IPS-NIHi7 (cell line): ENCODE measurements around the gene PRR14L.
"Not testable (repeated sequence)": the region's sequence is repeated elsewhere in the genome, so short reads cannot be mapped to it uniquely, and the experiment has no call there.

Experiments used
- DNase-seq: peaks from one replicate; pipeline ENCODE4 v3.0.0; 2012; ENCODE audit warnings: mixed read lengths; ENCODE audit errors: extremely low spot score

The PRR14L gene

DNA sequence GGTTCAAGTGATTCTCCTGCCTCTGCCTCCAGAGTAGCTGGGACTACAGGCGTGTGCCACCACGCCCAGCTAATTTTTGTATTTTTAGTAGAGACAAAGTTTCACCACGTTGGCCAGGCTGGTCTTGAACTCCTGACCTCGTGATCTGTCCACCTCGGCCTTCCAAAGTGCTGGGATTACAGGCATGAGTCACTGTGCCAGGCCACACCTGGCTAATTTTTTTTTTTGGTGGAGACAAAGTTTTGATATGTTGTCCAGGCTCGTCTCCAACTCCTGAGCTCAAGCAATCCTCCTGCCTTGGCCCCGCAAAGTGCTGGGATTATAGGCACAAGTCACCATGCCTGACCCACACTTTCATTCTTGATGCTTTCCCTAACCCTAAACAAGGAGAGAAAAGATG is 9.6 kb downstream of the PRR14L start:
- DNase-seq, result not testable (repeated sequence)

DNA sequence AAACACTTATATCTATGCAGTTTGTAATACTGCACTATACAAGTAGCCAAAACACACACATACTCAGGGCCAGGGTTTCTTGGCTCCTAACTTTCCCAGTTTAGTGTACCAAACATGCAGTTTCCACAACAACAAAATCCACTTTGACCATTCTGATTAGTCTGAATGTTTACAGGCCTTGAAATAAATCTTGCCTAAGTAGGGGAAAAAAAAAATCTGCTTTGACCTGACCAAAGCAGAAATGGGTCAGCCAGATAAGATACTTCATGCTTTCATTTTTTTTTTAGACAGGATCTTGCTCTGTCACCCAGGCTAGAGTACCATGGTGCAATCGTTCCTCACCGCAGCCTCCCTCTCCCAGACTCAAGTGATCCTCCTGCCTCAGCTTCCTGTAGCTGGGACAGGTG is 10.1 kb downstream of the PRR14L start:
- DNase-seq, result no peak

DNA sequence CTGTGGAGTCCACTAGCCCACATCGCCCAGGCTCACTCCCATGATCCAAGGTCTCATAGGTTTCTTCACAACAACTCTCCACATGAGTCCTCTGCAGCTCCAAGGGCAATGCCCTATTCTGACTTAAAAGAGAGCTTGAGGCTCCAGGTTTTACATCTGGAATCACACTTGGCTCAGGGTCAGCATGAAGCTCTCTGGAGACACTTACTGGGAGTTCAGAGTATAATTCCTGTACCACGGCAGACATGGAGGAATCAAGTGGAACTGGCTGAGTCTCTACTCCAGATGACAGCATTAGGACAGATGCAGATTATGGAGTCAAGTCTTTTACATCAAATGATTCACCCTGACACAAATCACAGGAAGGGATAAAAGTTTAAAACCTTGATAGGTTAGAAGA is 11.4 kb downstream of the PRR14L start:
- no peak for DNase-seq

DNA sequence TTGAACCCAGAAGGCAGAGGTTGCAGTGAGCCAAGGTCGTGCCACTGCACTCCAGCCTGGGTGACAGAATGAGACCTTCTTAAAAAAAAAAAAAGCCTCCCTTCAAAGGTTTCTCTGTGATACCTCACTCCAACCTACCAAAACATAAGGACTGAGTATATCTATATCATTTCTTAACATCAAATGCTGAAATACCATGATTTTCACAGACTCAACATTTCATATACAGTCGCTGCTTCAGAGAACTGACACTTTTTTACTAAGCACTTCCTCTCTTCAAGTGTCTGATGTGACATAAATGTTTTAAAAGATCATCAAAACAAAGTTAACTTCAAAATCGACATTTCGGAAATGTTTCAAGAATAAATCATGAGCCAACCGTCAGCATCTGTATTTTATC is 12.0 kb downstream of the PRR14L start:
- no peak for DNase-seq

DNA sequence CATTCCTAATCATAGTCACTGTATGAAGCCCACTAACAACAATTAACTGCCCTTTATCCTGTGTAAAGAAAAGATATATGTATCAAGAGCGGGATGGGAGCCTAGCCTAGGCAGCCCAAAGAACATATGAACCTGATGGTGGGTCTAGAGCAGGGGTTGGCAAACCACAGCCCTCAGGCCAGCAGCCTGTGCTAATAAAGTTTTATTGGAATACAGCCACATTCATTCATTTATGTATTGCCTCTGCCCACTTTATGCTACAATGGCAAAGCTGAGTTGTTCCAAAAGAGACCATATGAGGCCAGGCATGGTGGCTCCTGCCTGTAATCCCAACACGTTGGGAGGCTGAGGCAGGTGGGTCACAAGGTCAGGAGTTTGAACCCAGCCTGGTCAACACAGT is 13.5 kb downstream of the PRR14L start:
- no peak for DNase-seq

DNA sequence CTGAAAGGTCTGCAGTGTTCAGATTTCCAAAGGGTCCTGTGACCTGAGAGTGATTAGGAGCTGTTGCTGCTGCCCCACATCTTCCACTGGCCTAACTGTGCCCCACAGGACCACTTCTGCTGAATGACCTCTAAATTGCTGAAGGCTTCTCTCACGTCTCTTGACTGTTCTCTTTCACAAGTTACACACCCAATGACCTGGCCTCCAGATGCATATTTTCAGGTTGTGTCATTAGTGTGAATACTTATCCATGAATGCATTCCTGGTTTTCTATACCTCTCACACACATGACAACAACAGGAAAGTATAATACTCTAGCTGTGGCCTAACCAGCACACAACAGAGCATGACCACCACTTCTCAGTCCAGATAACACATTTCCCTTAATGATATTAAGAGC is 15.4 kb downstream of the PRR14L start:
- DNase-seq, result no peak

DNA sequence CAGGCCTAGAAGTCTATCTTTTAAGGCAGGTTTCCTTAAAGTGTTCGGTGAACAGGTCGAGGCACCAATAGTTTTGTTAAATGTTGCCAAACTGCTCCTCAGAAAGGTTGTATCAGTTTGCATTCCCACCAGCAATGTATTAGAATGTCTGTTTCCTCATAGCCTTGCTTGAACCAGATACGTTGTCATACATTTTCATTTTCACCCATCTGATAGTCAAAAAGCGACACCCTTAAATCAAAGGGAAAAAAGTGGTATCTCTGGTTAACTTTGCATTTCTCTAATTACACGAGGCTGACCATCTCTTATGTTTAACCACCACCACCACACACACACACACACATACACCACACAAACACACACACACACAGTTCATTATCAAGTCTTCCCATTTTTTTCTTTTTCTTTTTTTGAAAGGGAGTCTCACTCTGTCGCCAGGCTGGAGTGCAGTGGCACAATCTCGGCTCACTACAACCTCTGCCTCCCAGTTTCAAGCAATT is 16.3 kb downstream of the PRR14L start:
- DNase-seq, result no peak

DNA sequence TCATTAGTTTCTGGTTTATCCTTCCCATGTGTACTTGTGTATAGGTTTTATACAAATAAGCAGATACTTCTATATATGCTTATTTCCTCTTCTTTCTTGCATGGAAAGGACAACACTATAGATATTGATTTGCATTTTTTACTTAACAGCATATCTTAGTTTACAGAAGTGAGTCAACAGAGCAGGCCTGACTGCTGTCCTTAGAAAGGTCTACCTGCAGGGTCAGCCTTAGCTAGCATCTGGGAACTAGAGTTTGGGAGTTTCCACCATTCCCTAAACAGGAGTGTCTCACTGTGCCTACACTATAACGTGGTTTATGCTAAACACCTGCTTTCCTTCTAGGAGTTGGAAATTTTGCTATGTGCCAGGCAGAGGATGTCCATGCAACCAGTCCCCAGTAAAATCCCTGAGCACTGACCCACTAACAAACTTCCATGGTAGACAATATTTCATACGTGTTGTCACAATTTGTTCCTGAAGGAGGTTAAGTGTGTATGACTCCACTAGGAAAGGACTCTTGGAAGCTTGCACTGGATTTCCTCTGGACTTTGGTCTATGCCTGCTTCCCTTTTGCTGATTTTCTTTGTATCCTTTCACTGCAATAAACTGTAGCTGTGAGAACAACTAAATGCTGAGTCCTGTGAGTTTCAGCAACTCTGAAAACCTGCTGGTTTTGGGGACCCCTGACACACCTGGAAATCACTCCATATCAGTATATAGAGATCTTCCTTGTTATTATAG is 17.7 kb downstream of the PRR14L start:
- no peak for DNase-seq

DNA sequence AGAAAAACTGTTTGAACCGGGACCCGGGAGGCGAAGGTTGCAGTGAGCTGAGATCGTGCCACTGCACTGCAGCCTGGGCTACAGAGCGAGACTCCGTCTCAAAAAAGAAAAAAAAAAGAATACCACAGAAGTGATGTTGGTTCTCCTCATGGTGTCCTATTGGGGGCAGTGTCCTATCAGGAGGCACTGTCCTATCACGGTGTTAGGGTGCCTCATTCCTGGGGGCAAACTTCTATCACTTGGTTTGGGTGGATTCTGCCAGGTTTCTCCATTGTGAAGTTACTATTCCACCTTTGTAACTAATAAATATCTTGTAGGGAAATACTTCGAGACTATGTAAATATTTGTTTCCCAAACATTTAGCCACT is 19.6 kb downstream of the PRR14L start:
- peak; percentile 47 for DNase-seq

DNA sequence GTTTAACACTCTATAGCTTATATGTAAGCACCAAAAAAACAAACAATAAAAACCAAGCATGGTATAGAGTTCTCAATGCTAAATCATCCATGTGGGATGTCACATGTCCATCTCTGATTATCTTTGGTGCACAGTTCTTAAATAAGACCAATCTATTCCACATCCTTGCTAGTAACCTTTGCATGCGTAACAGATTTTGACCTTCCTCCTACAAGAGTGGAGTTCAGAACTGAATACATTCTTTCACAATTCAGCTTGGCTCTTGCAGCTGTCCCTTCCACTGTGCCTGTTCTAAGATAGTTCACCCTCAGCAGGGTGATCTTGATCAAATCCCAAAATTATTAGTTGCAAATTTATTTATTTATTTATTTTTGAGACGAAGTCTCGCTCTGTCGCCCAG is 21.1 kb downstream of the PRR14L start:
- no peak for DNase-seq

DNA sequence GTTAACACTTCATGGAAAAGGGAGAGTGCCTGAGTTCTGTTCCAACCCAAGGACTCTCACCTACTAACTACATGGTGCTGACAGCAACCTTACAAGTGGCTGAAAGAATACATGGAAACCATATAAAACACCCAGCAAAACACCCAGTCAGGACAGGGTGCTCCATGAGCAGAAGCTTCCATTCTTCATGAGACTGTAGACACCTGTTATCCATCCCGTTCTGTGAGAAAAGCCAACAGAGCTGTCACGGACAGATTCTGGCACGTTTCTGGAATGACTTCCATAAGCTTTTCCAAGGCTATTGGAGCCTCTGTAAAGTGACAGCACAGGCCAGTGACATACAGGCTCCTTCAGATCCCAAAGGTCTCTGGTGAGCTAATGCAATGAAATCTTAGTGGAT is 23.2 kb downstream of the PRR14L start:
- no peak for DNase-seq

DNA sequence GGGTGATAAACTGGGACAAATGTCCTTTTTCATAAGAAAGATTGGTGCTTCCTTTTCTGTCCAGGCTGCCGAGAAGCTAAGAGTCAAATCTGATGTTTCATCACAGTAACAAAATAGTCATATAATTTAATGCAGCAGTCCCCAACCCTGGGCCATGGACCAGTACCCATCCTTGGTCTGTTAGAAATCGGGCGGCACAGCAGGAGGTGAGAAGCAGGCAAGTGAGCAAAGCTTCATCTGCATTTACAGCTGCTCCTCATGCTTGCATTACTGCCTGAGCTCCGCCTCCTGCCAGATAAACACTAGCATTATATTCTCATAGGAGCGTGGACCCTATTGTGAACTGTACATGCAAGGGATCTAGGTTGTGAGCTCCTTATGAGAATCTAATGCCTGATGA is 26.2 kb downstream of the PRR14L start:
- no peak for DNase-seq

DNA sequence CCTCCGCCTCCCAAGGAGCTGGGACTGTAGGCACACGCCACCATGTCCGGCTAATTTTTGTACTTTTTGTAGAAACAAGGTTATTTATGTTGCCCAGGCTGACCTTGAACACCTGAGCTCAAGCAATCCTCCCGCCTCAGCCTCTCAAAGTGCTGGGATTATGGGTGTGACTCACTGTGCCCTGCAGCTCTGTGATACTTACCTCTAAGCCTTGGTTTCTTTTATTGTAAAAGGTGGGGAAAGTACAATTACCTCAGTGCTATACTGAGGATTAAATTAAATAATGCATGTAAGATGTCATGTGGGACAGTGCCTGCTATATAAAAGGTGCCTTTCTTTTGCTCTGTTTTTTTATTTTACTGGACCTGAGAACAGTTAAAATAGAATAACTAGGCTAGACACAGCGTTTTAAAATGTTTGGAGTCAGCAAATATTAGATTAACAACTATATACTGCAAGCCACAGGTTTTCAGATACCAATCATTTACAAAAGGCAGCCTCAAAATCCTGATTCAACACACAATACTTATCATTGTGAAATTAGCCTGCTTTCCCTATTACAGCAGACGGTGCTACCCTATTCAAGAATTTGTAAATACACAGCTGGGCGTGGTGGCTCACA is 30.0 kb downstream of the PRR14L start:
- no peak for DNase-seq

DNA sequence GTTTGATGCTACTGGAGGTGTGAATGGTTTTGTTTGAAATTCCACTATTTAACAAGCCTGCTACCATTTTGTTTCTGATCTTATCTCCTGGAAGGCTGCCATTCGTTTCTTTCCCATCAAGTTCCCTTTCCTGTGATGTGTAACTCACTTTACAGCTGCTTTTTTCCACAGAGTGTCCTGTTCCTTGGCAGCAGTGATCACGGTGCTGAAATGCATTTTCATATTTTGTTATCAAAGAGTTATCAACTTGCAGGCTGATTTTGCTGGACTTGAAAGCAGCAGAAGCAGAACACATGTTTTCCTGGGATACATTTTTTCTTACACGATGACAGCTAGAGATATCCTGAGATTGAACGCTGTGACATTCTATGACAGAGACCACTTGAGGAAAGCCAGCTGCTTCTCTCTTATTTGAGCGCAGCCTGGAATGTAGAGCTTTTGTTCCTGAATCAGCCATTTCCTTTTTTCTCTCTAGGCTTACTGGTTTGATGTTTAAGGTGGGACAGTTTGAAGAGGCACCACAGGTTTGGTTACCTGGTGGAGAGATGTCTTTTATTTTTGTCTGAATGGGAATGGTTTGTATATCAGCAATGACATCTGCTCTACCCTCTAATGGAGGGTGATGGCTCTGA is 34.7 kb downstream of the PRR14L start:
- DNase-seq, result no peak

DNA sequence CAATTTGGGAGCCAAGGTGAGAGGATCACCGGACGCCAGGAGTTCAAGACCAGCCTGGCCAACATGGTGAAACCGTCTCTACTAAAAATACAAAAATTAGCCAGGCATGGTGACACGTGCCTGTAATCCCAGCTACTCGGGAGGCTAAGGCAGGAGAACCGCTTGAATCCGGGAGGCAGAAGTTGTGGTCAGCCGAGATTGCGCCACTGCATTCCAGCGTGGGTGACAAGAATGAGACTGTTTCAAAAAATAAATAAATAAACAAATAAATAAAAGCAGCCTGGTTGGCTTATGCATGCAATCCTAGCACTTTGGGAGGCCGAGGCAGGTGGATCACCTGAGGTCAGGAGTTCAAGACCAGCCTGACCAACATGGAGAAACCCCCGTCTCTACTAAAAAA is 38.7 kb downstream of the PRR14L start:
- DNase-seq, result not testable (repeated sequence)

DNA sequence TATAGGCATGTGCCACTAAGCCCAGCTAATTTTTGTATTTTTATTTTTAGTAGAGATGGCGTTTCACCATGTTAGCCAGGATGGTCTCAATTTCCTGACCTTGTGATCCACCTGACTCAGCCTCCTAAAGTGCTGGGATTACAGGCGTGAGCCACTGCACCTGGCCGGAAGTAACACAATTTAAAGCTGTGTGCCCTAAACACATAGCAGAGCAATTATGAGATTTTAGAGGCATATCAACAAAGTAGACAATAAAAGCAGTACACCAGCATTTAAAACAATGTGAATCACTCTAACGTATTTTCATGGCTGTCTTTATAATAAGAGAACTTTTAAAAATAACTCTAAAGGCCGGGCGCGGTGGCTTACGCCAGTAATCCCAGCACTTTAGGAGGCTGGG is 42.4 kb downstream of the PRR14L start:
- no peak for DNase-seq

DNA sequence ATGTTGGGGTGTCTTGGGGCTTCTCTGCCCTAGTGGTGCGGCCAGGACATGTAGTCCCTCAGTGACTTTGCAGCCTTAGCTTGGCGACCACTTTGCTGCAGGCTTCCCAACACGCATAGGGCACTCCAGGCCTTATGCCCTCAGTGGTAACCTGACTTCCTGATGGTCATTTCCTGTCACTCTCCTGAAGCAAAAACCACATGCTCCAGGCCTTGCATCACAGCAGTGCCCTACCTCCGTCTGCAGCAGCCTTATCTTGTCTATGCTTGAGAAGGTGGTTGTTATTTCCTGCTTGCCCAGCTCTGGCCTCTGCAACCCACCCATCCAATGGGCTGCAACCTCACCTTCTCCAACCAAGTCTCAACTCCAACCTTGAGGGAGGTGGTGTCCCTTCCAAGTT is 54.5 kb downstream of the PRR14L start:
- no peak for DNase-seq

DNA sequence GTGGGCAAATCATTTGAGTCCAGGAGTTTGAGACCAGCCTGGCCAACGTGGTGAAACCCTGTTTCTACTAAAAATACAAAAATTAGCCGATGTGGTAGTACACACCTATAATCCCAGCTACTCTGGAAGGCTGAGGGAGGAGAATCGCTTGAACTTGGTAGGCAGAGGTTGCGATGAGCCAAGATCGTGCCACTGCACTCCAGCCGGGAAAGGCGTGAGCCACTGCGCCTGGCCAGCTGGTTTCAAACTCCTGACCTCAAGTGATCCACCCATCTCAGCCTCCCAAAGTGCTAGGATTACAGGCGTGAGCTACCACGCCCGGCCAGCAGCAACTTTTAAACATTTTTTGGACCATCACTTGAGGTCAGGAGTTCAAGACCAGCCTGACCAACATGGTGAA is 55.9 kb downstream of the PRR14L start:
- not testable (repeated sequence) for DNase-seq

DNA sequence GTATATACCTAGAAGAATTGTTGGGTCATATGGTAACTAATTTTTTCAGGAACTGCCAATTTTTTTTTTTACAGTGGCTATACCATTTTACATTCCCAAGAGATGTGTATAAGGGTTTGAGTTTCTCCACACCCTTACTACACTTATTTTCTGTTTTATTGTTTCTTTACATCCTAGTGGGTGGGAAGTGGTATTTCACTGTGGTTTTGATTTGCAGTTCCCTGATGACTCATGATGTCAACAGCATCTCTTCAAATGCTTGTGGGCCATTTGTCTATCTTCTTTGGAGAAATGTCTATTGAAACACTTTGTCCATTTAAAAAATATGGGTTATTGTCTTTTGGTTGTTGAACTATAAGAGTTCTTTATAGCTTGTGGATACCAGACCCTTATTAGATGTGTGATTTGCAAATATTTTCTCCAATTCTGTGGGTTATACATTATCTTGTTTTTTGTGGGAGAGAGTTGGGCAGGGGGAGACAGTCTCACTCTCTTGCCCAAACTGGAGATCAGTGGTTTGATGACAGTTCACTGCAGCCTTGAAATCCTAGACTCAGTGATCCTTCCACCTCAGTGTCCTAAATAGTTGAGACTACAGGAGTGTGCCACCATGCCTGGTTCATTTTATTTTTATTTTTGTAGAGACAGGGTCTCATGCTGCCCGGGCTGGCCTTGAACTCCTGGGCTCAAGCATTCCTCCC is 57.6 kb downstream of the PRR14L start:
- no peak for DNase-seq

DNA sequence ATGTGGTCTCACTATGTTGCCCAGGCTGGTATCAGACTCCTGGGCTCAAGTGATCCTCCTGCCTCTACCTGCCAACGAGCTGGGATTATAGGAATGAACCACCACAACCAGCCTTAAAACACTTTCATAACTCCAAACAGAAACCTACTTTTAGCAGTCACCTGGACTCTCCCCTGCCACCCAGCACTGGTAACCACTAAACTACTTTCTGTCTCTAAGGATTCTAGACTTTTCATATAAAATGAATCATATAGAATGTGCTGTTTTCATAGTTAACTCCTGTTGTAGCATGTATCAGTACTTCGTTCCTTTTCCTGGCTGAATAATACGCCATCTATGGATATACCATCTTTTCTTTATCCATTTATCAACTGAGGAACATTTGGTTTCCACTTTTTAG is 58.5 kb downstream of the PRR14L start:
- no peak for DNase-seq

DNA sequence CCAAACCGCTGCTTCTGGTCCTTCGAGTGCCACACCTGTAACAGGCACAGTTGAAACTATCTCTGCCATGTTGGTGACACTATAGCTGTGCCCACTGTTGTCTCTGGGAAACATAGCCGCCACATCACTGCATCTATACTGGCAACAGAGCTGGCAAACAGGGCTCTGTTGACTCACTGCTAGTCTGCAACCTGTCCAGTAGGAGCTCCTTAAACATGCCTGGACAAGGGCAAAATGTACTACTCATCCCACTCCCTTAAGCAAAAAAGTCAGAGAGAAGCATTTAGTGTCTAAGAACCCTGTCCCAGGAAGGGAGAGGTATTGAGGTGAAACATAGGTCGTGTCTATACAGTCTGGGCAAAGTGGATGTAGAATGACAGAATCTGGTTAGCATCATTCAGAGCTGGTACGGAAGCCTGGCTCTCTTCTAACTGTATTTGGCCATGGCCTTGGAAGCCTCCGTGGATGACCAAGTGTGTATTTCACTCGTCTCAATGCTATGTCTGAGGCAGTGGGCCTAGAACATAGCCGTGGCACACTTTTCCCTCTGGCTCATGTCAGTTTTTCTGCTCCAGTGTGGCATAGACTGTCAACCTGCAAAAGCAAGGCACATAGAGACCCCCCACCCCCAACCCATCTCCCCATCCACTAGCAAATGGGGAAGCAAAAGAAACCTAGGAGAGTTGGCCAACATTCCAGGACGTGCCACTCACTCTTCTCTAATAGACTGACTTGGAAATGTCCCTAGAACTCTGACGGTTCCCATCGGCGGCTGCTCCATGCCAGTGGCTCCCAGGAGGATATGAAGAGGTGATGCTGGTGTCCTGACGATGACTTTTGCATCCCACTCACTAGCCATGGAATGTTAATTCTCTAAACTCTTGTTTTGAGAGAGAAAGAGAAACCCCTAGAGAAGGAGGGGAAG is 66.5 kb downstream of the PRR14L start:
- DNase-seq, result no peak
